OCI-LY1 (cell line): Measurements from ENCODE around the gene ZNF639.

Experiments used
- EZH2 ChIP-seq: fragments of 200-600 bp; sonication (generic), shearing (Covaris generic); IDR thresholded peaks from 2 replicates; pipeline ENCODE4 v1.8.0; 2017; ENCODE audit warnings: borderline replicate concordance, mixed run types, mild to moderate bottlenecking, antibody characterized with exemption, low read length, moderate library complexity, mixed read lengths
- TF ChIP-seq, protein P1 (sequence below): fragments of 200-600 bp; sonication (generic), shearing (Covaris generic); IDR thresholded peaks from 2 replicates; pipeline ENCODE4 v1.5.1; 2017; ENCODE audit warnings: mild to moderate bottlenecking, antibody characterized with exemption, low read length, moderate library complexity, mixed read lengths

DNA sequence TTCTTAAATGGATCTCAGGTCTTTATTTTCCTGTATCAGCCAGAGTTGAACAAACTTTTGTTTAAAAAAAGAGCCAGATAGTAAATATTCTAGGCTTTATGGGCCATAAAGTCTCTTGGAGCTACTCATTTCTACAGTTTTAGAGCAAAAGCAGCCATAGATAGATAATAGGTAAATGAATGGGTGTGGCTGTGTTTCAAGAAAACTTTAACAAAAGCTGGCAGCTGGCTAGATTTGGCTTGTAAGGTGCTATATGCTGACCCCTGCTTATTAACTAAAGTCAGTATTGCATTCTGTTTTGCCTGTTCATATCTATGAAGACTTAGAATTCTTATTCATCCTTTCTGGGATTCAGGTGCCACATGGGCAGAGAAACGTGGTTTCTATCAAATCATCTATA lies 53.6 kb downstream of the ZNF639 start:
- TF ChIP-seq, protein P1, sequence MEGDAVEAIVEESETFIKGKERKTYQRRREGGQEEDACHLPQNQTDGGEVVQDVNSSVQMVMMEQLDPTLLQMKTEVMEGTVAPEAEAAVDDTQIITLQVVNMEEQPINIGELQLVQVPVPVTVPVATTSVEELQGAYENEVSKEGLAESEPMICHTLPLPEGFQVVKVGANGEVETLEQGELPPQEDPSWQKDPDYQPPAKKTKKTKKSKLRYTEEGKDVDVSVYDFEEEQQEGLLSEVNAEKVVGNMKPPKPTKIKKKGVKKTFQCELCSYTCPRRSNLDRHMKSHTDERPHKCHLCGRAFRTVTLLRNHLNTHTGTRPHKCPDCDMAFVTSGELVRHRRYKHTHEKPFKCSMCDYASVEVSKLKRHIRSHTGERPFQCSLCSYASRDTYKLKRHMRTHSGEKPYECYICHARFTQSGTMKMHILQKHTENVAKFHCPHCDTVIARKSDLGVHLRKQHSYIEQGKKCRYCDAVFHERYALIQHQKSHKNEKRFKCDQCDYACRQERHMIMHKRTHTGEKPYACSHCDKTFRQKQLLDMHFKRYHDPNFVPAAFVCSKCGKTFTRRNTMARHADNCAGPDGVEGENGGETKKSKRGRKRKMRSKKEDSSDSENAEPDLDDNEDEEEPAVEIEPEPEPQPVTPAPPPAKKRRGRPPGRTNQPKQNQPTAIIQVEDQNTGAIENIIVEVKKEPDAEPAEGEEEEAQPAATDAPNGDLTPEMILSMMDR: no peak
- TF ChIP-seq EZH2: no peak
